HG03175 (cell line): Measurements from ENCODE around the gene LIG1.
"Not testable (repeated sequence)": the region's sequence is repeated elsewhere in the genome, so short reads cannot be mapped to it uniquely, and the experiment has no call there.

ENCODE experiments used
- ATAC-seq: cut with Tn5 transposase; IDR thresholded peaks from one replicate; pipeline ENCODE4 v1.9.1; 2021; ENCODE audit warnings: mild to moderate bottlenecking, moderate library complexity; ENCODE audit not compliant: unreplicated experiment

The LIG1 gene

GRCh38 chr19:48085904-48086864 lies 84.0 kb downstream of the LIG1 start:
- no peak for ATAC-seq

- ATAC-seq = no peak
Observed at GRCh38 chr19:48085076-48085475, 85.1 kb downstream of the LIG1 start.

- no peak for ATAC-seq
Observed at GRCh38 chr19:48081106-48081505, 89.0 kb downstream of the LIG1 start.

DNA sequence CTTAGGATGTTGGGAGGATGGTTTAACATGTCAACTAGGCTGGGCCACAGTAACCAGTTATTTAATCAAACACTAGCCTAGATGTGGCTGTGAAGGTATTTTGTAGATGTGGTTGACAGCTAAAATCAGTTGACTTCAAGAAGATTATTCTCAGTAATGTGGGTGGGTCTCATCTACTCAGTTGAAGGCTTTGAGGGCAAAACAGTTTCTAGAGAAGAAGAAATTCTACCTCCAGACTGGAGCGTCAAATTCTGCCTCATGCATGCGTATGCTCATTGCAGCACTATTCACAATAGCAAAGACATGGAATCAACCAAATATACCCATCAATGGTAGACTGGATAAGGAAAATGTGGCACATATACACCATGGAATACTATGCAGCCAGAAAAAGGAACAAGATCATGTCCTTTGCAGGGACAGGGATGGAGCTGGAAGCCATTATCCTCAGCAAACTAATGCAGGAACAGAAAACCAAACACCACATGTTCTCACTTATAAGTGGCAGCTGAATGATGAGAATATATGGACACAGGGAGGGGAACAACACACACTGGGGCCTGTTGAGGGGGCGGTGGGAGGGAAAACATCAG lies 99.9 kb downstream of the LIG1 start:
- not testable (repeated sequence) for ATAC-seq

GRCh38 chr19:48069435-48069834 lies 100.7 kb downstream of the LIG1 start:
- ATAC-seq = no peak
